ENCODE measurements around the gene NECAB3.

Gene NECAB3

DNA sequence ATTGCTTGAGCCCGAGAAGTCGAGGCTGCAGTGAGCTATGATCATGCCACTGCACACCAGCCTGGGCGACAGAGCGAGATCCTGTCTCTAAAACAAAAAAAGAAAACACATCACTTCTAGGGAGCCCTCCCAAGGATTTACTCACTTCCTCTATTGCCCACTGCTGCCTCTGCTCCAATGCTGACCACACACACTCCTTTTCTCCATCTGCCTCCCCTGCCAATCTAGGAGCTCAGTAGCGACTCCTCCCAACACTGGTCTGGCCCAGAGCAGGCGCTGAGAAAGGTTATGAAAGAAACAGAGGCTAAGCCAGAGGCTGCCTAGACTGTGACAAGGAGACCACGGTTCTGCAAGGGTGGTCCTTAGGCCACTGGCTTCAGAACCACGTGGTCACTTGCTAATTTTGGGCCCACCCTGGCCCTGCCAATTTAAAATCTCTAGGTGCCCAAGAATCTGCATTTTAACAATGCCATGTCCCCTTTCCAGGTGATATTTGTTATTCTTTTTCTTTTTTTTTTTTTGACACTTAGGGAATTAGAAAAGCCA is 13.2 kb upstream of the NECAB3 start:
- H3K4me3 ChIP-seq (ENCODE audit: insufficient read depth, low read depth, low read length, poor library complexity, severe bottlenecking), result no peak overlapping the region
- no peaks in the 10 kb centered on the region for H3K27me3 ChIP-seq (replicated peaks; ENCODE audit: control insufficient read depth, insufficient read depth, low read length, poor library complexity, severe bottlenecking)
- no peaks in the 10 kb centered on the region for H3K9me3 ChIP-seq (ENCODE audit: control insufficient read depth, low read length)
- no peak overlapping the region for H3K27ac ChIP-seq (ENCODE audit: insufficient read depth, low read length, poor library complexity, severe bottlenecking)
- peaks cover 17% of the 10 kb centered on the region for H3K4me1 ChIP-seq (ENCODE audit: control insufficient read depth, insufficient read depth, low read length, poor library complexity, severe bottlenecking)
- DNase-seq, result no peak
- no peaks in the 10 kb centered on the region for H3K36me3 ChIP-seq (ENCODE audit: control insufficient read depth, insufficient read depth, low read length)

DNA sequence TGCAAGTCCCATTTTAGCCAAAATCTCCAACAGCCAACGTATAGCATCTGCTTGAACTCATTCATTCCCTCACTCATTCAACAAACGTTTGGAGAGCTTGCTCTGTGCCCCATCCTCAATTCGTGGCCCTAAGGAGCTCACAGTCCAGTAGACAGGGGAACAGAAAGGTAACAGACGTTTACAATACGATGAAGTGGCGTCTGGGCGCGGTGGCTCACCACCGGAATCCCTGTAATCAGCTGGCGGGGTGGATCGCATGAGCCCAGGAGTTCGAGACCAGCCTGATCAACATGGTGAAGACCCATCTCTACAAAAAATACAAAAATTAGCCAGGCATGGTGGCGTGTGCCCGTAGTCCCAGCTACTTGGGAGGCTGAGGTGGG is 12.7 kb upstream of the NECAB3 start:
- DNase-seq, result no peak
- no peaks in the 10 kb centered on the region for H3K9me3 ChIP-seq (ENCODE audit: control insufficient read depth, low read length)
- no peaks in the 10 kb centered on the region for H3K27me3 ChIP-seq (replicated peaks; ENCODE audit: control insufficient read depth, insufficient read depth, low read length, poor library complexity, severe bottlenecking)
- peaks cover 17% of the 10 kb centered on the region for H3K4me1 ChIP-seq (ENCODE audit: control insufficient read depth, insufficient read depth, low read length, poor library complexity, severe bottlenecking)
- H3K4me3 ChIP-seq (ENCODE audit: insufficient read depth, low read depth, low read length, poor library complexity, severe bottlenecking), result peak overlapping the region; percentile 0
- no peaks in the 10 kb centered on the region for H3K36me3 ChIP-seq (ENCODE audit: control insufficient read depth, insufficient read depth, low read length)
- peak overlapping the region; percentile 27 for H3K27ac ChIP-seq (ENCODE audit: insufficient read depth, low read length, poor library complexity, severe bottlenecking)

DNA sequence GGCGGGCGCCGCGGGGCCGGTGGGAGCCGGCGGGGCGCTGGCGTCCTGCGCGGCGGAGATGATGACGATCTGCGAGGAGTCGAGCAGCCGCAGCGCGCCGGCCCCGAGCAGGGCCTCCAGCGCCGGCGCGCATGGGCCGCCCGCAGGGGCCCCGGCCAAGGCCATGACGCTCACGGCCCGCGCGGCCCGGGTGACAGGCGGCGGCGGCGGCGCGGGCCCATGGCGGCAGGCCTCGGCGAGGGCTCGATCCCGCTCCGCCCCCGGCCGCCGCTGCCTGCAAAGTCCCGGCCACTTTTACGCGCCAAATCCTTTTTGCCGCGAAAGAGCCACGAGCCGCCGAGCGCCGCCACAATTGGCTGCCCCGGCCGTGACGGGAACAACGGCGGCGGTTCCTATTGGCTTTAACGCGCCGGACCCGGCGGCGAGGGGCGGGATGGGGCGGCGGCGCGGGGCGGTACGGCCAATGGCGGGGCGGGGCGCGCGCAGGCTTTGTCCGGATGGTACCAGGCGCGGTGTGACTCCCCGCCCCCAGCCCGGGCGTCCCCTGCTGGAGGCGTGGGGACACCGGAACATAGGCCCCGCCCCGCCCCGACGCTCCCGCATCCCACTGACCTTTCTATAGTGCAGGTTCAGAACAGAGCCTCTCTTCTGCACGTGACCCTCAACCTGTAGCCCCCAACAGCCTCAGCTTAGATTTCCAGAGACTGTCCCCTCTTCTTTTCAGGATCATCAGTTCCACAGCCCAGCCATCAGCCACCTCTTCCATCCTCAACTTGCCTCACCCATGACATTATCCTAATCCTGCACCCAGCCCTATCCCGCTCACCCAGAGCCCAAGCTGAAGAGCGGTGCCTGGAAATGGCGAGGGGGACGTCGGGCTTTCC is 12.1 kb upstream of the NECAB3 start, which contains the start of gene E2F1:
Gene E2F1 (minus strand): TSS at position 286 of the 884 bp plus-strand sequence. CDS start 121 bp downstream, at position 165.
- Histone ChIP-seq H3K27me3 (replicated peaks; ENCODE audit: control insufficient read depth, insufficient read depth, low read length, poor library complexity, severe bottlenecking) (no peaks in the 10 kb centered on the region), H3K4me1 (ENCODE audit: control insufficient read depth, insufficient read depth, low read length, poor library complexity, severe bottlenecking) (peaks cover 17% of the 10 kb centered on the region), H3K36me3 (ENCODE audit: control insufficient read depth, insufficient read depth, low read length) (no peaks in the 10 kb centered on the region), H3K27ac (ENCODE audit: insufficient read depth, low read length, poor library complexity, severe bottlenecking) (peak within 1 kb of the TSS; percentile 44), H3K4me3 (ENCODE audit: insufficient read depth, low read depth, low read length, poor library complexity, severe bottlenecking) (peak within 1 kb of the TSS; percentile 44), H3K9me3 (ENCODE audit: control insufficient read depth, low read length) (no peaks in the 10 kb centered on the region)
- peak; percentile 89 to 93 (median 90) for DNase-seq

DNA sequence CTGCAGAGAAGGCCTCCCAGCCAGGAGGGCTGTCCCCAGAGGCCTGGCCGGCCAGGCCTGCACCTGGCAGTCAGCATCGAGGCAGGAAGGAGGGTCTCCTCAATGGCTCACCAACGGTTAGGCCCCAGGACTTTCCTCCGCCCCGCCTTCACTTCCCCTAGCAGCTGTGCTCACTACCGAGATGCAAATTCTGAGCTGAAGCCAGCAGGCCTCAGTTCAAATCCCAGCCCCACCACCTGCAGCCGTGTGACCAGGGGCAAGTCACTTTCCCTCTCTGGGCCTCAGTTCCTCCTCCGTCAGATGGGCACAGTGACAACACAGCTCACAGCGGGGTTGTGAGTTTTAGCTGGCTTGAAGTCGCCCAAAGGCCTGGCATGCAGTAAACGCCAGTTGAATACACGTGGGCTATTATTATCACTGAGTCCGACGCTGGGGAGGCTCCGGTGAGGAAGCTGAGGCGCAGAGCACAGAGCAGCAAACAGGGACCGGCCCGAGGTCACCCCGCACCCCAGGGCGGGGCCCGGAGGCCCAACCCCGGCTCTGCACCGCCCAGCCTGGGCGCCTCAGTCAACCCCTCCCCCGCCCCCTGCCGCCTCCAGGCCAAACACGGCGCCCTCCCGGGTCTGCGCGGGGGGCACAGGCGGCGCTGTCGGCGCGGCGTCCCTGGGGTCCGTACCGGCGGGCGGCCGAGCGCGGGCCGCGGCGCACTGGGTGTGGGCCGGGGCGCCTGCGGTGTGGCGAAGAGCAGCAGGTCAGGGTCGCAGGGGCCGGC is 11.3 kb upstream of the NECAB3 start:
- Histone ChIP-seq H3K27me3 (replicated peaks; ENCODE audit: control insufficient read depth, insufficient read depth, low read length, poor library complexity, severe bottlenecking) (no peaks in the 10 kb centered on the region), H3K9me3 (ENCODE audit: control insufficient read depth, low read length) (no peaks in the 10 kb centered on the region), H3K4me3 (ENCODE audit: insufficient read depth, low read depth, low read length, poor library complexity, severe bottlenecking) (peak overlapping the region; percentile 44), H3K4me1 (ENCODE audit: control insufficient read depth, insufficient read depth, low read length, poor library complexity, severe bottlenecking) (peaks cover 17% of the 10 kb centered on the region), H3K36me3 (ENCODE audit: control insufficient read depth, insufficient read depth, low read length) (no peaks in the 10 kb centered on the region), H3K27ac (ENCODE audit: insufficient read depth, low read length, poor library complexity, severe bottlenecking) (peak overlapping the region; percentile 44)
- DNase-seq, result peak; percentile 19 to 35 (median 20)

DNA sequence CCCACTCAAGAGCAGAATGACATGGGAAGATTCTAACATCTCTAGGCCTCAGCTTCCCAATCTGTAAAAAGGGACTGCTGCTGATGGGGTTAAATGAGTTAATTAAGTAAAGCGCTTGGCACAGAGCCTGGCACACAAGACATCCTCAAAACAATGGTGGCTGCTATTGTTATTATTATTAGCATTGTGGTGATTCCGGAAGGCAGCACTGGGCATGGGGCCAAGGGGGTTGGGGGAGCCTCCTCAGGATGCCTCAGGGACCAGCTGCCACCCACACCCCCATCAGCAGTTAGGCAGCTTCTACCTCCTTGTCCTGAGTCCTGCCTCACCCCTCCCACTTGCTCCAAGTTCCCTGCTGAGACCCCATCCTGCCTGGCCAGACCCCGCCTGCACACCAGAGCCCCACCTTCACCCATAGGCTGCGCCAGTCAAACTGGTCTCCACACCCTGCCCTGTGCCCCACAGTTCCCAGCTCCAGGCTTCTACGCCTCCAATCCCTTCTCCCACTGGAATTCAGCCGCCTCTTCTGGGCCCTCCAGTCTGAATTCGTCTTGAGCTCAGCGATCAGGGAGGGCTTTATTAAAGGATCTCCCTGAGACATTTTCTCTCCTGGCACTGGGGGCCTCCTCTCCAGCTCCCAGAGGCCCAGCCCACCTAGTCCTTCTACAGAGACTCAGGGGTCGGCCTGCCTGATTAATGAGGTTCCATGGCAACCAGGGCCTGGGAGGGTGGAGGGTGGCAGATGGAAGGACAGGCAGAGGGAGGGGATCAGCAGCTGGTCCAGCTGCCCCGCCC is 10.5 kb upstream of the NECAB3 start:
- Histone ChIP-seq H3K4me3 (ENCODE audit: insufficient read depth, low read depth, low read length, poor library complexity, severe bottlenecking) (no peak overlapping the region), H3K9me3 (ENCODE audit: control insufficient read depth, low read length) (no peaks in the 10 kb centered on the region), H3K27ac (ENCODE audit: insufficient read depth, low read length, poor library complexity, severe bottlenecking) (peak overlapping the region; percentile 44), H3K27me3 (replicated peaks; ENCODE audit: control insufficient read depth, insufficient read depth, low read length, poor library complexity, severe bottlenecking) (no peaks in the 10 kb centered on the region), H3K36me3 (ENCODE audit: control insufficient read depth, insufficient read depth, low read length) (no peaks in the 10 kb centered on the region), H3K4me1 (ENCODE audit: control insufficient read depth, insufficient read depth, low read length, poor library complexity, severe bottlenecking) (peaks cover 22% of the 10 kb centered on the region)
- DNase-seq, result no peak

DNA sequence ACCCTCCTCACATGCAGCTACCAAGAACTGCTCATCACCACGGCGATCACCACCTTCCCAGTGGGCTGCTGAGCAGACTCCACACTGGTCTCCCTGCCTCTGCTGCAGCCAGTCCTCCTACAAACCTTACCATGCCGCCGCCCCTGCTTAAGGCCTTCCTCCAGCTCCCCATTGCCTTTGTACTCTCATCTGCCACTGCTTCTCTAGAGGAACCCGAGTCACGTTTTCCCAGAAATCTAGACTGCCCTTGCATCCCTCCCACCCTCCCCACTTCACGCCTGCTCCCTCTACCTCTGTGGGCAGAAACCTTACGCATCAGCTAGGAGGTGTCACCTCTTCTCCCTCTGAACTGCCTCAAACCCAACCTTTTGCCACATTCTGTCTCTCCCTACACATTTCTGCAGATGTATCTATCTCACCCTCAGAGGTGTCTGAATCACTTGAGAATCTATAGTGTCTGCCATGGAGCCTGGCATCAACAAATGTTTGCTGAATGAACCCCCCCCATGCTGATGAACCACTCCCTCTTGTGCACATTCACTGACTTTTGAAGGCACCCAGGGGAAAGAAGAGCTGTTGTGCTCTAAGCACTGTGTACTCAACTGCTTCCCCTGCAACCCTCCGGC is 7.6 kb upstream of the NECAB3 start:
- no peaks in the 10 kb centered on the region for H3K9me3 ChIP-seq (ENCODE audit: control insufficient read depth, low read length)
- no peak overlapping the region for H3K4me3 ChIP-seq (ENCODE audit: insufficient read depth, low read depth, low read length, poor library complexity, severe bottlenecking)
- no peaks in the 10 kb centered on the region for H3K27me3 ChIP-seq (replicated peaks; ENCODE audit: control insufficient read depth, insufficient read depth, low read length, poor library complexity, severe bottlenecking)
- DNase-seq, result no peak
- peaks cover 37% of the 10 kb centered on the region for H3K4me1 ChIP-seq (ENCODE audit: control insufficient read depth, insufficient read depth, low read length, poor library complexity, severe bottlenecking)
- H3K36me3 ChIP-seq (ENCODE audit: control insufficient read depth, insufficient read depth, low read length), result no peaks in the 10 kb centered on the region
- H3K27ac ChIP-seq (ENCODE audit: insufficient read depth, low read length, poor library complexity, severe bottlenecking), result no peak overlapping the region

DNA sequence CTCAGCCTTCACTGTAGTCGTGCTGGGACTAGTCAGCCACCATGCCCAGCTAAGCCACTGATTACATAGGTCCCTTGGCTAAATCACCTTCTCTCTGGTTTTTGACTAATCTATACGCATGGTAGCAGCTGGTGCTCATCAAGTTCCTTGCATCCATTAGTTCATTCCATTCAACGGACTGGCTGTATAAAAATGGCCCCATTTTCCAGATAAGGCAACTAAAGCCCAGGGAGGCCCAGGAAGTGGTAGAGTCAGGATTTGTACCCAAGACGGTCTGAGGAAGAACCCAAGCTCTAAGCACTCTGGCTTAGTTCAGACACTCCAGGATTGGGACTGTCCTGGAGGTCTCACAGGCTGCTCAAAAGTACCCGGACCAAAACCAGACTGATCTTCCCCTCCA is 7.1 kb upstream of the NECAB3 start:
- H3K4me3 ChIP-seq (ENCODE audit: insufficient read depth, low read depth, low read length, poor library complexity, severe bottlenecking), result no peak overlapping the region
- no peak overlapping the region for H3K27ac ChIP-seq (ENCODE audit: insufficient read depth, low read length, poor library complexity, severe bottlenecking)
- H3K27me3 ChIP-seq (replicated peaks; ENCODE audit: control insufficient read depth, insufficient read depth, low read length, poor library complexity, severe bottlenecking), result no peaks in the 10 kb centered on the region
- peaks cover 32% of the 10 kb centered on the region for H3K4me1 ChIP-seq (ENCODE audit: control insufficient read depth, insufficient read depth, low read length, poor library complexity, severe bottlenecking)
- H3K9me3 ChIP-seq (ENCODE audit: control insufficient read depth, low read length), result no peaks in the 10 kb centered on the region
- H3K36me3 ChIP-seq (ENCODE audit: control insufficient read depth, insufficient read depth, low read length), result no peaks in the 10 kb centered on the region
- DNase-seq, result no peak

DNA sequence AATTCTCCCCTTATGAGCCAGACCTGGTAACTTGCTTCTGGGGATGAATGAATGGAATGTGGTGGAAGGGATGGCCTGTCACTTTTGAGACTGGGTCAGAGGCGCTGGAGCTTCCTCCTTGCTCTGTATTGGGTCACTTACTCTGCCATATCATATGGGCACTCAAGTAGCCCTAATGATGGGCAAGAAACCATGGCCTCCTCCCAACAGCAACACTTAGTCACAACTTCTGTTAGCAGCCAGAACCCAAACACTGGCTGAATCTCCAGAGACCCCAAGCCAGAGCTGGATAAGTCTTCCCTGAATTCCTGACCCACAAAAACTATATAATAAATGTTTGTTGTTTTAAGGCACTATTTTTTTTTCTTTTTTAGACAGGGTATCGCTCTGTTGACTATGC is 6.5 kb upstream of the NECAB3 start:
- Histone ChIP-seq H3K9me3 (ENCODE audit: control insufficient read depth, low read length) (no peaks in the 10 kb centered on the region), H3K27ac (ENCODE audit: insufficient read depth, low read length, poor library complexity, severe bottlenecking) (no peak overlapping the region), H3K4me1 (ENCODE audit: control insufficient read depth, insufficient read depth, low read length, poor library complexity, severe bottlenecking) (peaks cover 32% of the 10 kb centered on the region), H3K36me3 (ENCODE audit: control insufficient read depth, insufficient read depth, low read length) (no peaks in the 10 kb centered on the region), H3K27me3 (replicated peaks; ENCODE audit: control insufficient read depth, insufficient read depth, low read length, poor library complexity, severe bottlenecking) (no peaks in the 10 kb centered on the region), H3K4me3 (ENCODE audit: insufficient read depth, low read depth, low read length, poor library complexity, severe bottlenecking) (no peak overlapping the region)
- DNase-seq, result no peak

DNA sequence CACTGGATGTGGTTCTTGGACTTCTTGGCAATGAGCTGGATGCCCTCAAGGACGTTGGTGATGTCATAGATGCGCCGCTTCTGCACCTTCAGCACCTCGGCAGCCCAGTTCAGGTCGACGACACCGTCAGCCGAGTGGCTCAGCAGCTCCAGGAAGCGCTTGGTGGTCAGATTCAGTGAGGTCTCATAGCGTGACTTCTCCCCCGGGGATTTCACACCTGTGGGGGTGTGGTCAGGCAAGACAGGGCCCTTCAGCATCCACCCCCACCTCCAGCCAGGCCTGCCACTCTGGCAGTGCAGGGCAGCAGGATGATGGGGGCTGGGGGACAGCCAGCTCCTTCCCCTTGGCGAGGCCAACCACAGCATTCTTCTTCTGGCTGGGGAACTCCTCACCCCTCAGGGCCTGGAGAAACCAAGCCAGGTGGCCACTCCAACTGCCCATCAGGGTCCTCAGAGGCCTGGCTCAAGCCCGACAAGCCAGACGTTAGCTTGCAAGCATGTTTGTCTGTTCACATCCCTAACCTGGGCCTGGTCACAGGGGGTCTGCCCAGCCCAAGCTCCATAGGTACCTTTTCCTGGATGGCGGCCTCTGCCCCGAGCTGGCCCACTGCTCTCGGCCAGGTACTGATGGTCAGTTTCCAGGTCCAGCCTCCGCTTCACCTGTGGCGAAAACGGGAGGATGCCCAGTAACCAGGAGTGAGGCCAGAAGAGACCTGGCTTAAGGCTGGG is 5.7 kb upstream of the NECAB3 start:
- H3K36me3 ChIP-seq (ENCODE audit: control insufficient read depth, insufficient read depth, low read length), result no peaks in the 10 kb centered on the region
- H3K4me1 ChIP-seq (ENCODE audit: control insufficient read depth, insufficient read depth, low read length, poor library complexity, severe bottlenecking), result peaks cover 26% of the 10 kb centered on the region
- H3K27ac ChIP-seq (ENCODE audit: insufficient read depth, low read length, poor library complexity, severe bottlenecking), result no peak overlapping the region
- H3K4me3 ChIP-seq (ENCODE audit: insufficient read depth, low read depth, low read length, poor library complexity, severe bottlenecking), result no peak overlapping the region
- no peaks in the 10 kb centered on the region for H3K9me3 ChIP-seq (ENCODE audit: control insufficient read depth, low read length)
- peak; percentile 17 to 25 (median 21) for DNase-seq
- H3K27me3 ChIP-seq (replicated peaks; ENCODE audit: control insufficient read depth, insufficient read depth, low read length, poor library complexity, severe bottlenecking), result no peaks in the 10 kb centered on the region

Data from effector memory CD4-positive, alpha-beta T cell (primary cell).